WTC11 (cell line): ENCODE data around the gene LRRK2. TPM values are rescaled to one million over a fixed set of nuclear protein-coding genes. Genes with fewer than 3 reads are reported as not detected.

Experiments used
- ATAC-seq: fragments of 200-7000 bp; cut with Tn5 transposase; 2 replicates; pipeline ENCODE4 v1.10.0; 2021; ENCODE audit warnings: mild to moderate bottlenecking, moderate library complexity
- CTCF ChIA-PET: fragments of 300-600 bp; sonication (Branson Sonifier 250); formaldehyde crosslinking; loops from one replicate; lab custom pipeline; 2021; ENCODE audit warnings: antibody characterized with exemption; lab: Charles Lee
- POLR2A ChIA-PET: fragments of 350-600 bp; sonication (Branson Sonifier 250); formaldehyde crosslinking; loops from one replicate; lab custom pipeline; 2021; ENCODE audit warnings: antibody characterized with exemption; lab: Charles Lee
- DNase-seq: peaks from one replicate; pipeline ENCODE4 v3.0.0; 2021; ENCODE audit warnings: low spot score
- H3K27ac Mint-ChIP-seq: 2 replicates; pipeline ENCODE4 v1.8.0; 2021; ENCODE audit warnings: mixed read lengths
- H3K27me3 Mint-ChIP-seq: 2 replicates; pipeline ENCODE4 v1.8.0; 2021; ENCODE audit warnings: low read depth, mild to moderate bottlenecking, moderate library complexity, mixed read lengths
- H3K36me3 Mint-ChIP-seq: 2 replicates; pipeline ENCODE4 v1.8.0; 2021; ENCODE audit warnings: mixed read lengths
- H3K4me1 Mint-ChIP-seq: 2 replicates; pipeline ENCODE4 v1.8.0; 2022; ENCODE audit warnings: mixed read lengths
- H3K4me3 Mint-ChIP-seq: 2 replicates; pipeline ENCODE4 v1.8.0; 2021; ENCODE audit warnings: mild to moderate bottlenecking, moderate library complexity, mixed read lengths
- H3K9me3 Mint-ChIP-seq: 2 replicates; pipeline ENCODE4 v1.8.0; 2021; ENCODE audit warnings: mixed read lengths
- CBFB ChIP-seq: sonication (generic); formaldehyde crosslinking; IDR thresholded peaks from 2 replicates; pipeline ENCODE4 v1.8.1; 2022; ENCODE audit warnings: mild to moderate bottlenecking, low read depth, missing genetic modification reagents
- ELF4 ChIP-seq: sonication (generic); formaldehyde crosslinking; IDR thresholded peaks from 2 replicates; pipeline ENCODE4 v1.8.1; 2022; ENCODE audit warnings: low read depth, mild to moderate bottlenecking, moderate library complexity, missing genetic modification reagents
- ERG ChIP-seq: fragments of 250-450 bp; sonication (Bioruptor Pico); IDR thresholded peaks from 2 replicates; pipeline ENCODE4 v1.8.0; 2021; ENCODE audit warnings: mild to moderate bottlenecking
- FOXK1 ChIP-seq: sonication (generic); formaldehyde crosslinking; IDR thresholded peaks from 2 replicates; pipeline ENCODE4 v1.8.0; 2022; ENCODE audit warnings: mild to moderate bottlenecking, moderate library complexity, missing genetic modification reagents
- IRF2 ChIP-seq: sonication (generic); formaldehyde crosslinking; IDR thresholded peaks from 2 replicates; pipeline ENCODE4 v1.8.0; 2022; ENCODE audit warnings: low read depth, missing genetic modification reagents, borderline replicate concordance
- MAX ChIP-seq: sonication (generic); formaldehyde crosslinking; IDR thresholded peaks from 2 replicates; pipeline ENCODE4 v1.8.0; 2022; ENCODE audit warnings: mild to moderate bottlenecking, missing genetic modification reagents
- NFE2L1 ChIP-seq: sonication (generic); formaldehyde crosslinking; IDR thresholded peaks from 2 replicates; pipeline ENCODE4 v1.8.1; 2023; ENCODE audit warnings: missing genetic modification reagents
- SMAD3 ChIP-seq: sonication (generic); formaldehyde crosslinking; IDR thresholded peaks from 2 replicates; pipeline ENCODE4 v1.8.0; 2022; ENCODE audit warnings: missing genetic modification reagents, mild to moderate bottlenecking, borderline replicate concordance
- SOX15 ChIP-seq: fragments of 250-450 bp; sonication (Bioruptor Pico); IDR thresholded peaks from 2 replicates; pipeline ENCODE4 v1.9.0; 2021; ENCODE audit warnings: mild to moderate bottlenecking
- SP1 ChIP-seq: sonication (generic); formaldehyde crosslinking; conservative IDR thresholded peaks from 2 replicates; pipeline ENCODE4 v1.8.1; 2022; ENCODE audit warnings: missing genetic modification reagents
- TP53 ChIP-seq: sonication (generic); formaldehyde crosslinking; IDR thresholded peaks from 2 replicates; pipeline ENCODE4 v1.8.1; 2023; ENCODE audit warnings: mild to moderate bottlenecking, missing genetic modification reagents
- ZNF263 ChIP-seq: sonication (generic); formaldehyde crosslinking; IDR thresholded peaks from 2 replicates; pipeline ENCODE4 v1.8.1; 2022; ENCODE audit warnings: low read depth, mild to moderate bottlenecking, moderate library complexity, missing genetic modification reagents
- ZNF425 ChIP-seq: fragments of 250-450 bp; sonication (Bioruptor Pico); conservative IDR thresholded peaks from 2 replicates; pipeline ENCODE4 v1.9.0; 2021; ENCODE audit warnings: mild to moderate bottlenecking
- ZNF671 ChIP-seq: fragments of 250-450 bp; sonication (Bioruptor Pico); IDR thresholded peaks from 2 replicates; pipeline ENCODE4 v1.8.0; 2021; ENCODE audit warnings: mild to moderate bottlenecking
- ZSCAN18 ChIP-seq: fragments of 250-450 bp; sonication (Bioruptor Pico); IDR thresholded peaks from 2 replicates; pipeline ENCODE4 v2.1.2; 2022; ENCODE audit warnings: mild to moderate bottlenecking, moderate library complexity
- total RNA-seq: library from RNA; stranded (reverse); gene quantifications from 3 replicates; pipeline ENCODE4 v1.2.3, GENCODE V29; 2021
- TF ChIP-seq, protein P1 (sequence below): fragments of 250-450 bp; sonication (Bioruptor Pico); IDR thresholded peaks from 2 replicates; pipeline ENCODE4 v1.9.0; 2021; ENCODE audit warnings: moderate library complexity, mild to moderate bottlenecking, inconsistent platforms, borderline replicate concordance
- TF ChIP-seq, protein P2 (sequence below): sonication (generic); formaldehyde crosslinking; IDR thresholded peaks from 2 replicates; pipeline ENCODE4 v1.8.0; 2022; ENCODE audit warnings: mild to moderate bottlenecking, missing genetic modification reagents
- TF ChIP-seq, protein P3 (sequence below): sonication (generic); formaldehyde crosslinking; IDR thresholded peaks from 2 replicates; pipeline ENCODE4 v1.8.1; 2022; ENCODE audit warnings: mild to moderate bottlenecking, moderate library complexity, missing genetic modification reagents
- TF ChIP-seq, protein P4 (sequence below): sonication (generic); formaldehyde crosslinking; IDR thresholded peaks from 2 replicates; pipeline ENCODE4 v1.8.1; 2023; ENCODE audit warnings: mild to moderate bottlenecking, missing genetic modification reagents
- TF ChIP-seq, protein P5 (sequence below): sonication (generic); formaldehyde crosslinking; IDR thresholded peaks from 2 replicates; pipeline ENCODE4 v1.8.1; 2023; ENCODE audit warnings: mild to moderate bottlenecking, moderate library complexity, missing genetic modification reagents
- TF ChIP-seq, protein P6 (sequence below): fragments of 250-450 bp; sonication (Bioruptor Pico); IDR thresholded peaks from 2 replicates; pipeline ENCODE4 v1.9.0; 2021; ENCODE audit warnings: mild to moderate bottlenecking

The LRRK2 gene
- total RNA-seq, 1 experiment from 2014 or later: 0.46 TPM

DNA sequence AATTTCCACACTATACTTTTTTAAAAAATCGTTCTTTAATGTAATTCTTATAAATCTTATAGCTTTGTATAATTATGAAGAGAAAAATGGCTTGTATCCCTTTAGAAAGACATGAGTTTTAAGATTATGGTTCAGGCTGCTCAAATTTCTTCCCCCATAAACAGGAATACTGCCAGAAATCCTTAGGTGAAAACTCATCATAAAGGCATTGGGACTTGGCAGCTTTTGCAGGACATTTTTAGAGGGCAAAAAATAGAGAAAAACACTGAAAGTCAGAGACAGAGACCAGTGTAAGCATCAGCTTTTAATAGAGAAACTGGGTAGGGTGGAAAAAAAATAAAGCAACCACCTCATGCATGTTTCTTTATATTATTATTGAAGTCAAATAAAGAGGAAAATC is 29.1 kb downstream of the LRRK2 start:
- Mint-ChIP-seq H3K4me1 (peaks cover 10% of the 10 kb centered on the region), H3K36me3 (no peaks in the 10 kb centered on the region)
- TF ChIP-seq ZNF671 (CRISPR knock-in tag): no peak
- TF ChIP-seq ERG (CRISPR knock-in tag): no peak
- TF ChIP-seq, protein P1, sequence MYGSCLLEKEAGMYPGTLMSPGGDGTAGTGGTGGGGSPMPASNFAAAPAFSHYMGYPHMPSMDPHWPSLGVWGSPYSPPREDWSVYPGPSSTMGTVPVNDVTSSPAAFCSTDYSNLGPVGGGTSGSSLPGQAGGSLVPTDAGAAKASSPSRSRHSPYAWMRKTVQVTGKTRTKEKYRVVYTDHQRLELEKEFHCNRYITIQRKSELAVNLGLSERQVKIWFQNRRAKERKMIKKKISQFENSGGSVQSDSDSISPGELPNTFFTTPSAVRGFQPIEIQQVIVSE: no peak
- TF ChIP-seq ZNF263 (CRISPR knock-in tag): no peak
- no peak for TF ChIP-seq FOXK1 (CRISPR knock-in tag)
- TF ChIP-seq IRF2: no peak
- no peak for TF ChIP-seq SP1
- TF ChIP-seq, protein P2, sequence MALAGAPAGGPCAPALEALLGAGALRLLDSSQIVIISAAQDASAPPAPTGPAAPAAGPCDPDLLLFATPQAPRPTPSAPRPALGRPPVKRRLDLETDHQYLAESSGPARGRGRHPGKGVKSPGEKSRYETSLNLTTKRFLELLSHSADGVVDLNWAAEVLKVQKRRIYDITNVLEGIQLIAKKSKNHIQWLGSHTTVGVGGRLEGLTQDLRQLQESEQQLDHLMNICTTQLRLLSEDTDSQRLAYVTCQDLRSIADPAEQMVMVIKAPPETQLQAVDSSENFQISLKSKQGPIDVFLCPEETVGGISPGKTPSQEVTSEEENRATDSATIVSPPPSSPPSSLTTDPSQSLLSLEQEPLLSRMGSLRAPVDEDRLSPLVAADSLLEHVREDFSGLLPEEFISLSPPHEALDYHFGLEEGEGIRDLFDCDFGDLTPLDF (CRISPR knock-in tag): no peak
- TF ChIP-seq SOX15 (CRISPR knock-in tag): no peak
- no peak for TF ChIP-seq ZSCAN18
- TF ChIP-seq, protein P3, sequence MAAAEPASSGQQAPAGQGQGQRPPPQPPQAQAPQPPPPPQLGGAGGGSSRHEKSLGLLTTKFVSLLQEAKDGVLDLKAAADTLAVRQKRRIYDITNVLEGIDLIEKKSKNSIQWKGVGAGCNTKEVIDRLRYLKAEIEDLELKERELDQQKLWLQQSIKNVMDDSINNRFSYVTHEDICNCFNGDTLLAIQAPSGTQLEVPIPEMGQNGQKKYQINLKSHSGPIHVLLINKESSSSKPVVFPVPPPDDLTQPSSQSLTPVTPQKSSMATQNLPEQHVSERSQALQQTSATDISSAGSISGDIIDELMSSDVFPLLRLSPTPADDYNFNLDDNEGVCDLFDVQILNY (CRISPR knock-in tag): no peak
- TF ChIP-seq MAX (CRISPR knock-in tag): no peak
- TF ChIP-seq SMAD3 (CRISPR knock-in tag): no peak
- no peak for TF ChIP-seq TP53
- TF ChIP-seq, protein P4, sequence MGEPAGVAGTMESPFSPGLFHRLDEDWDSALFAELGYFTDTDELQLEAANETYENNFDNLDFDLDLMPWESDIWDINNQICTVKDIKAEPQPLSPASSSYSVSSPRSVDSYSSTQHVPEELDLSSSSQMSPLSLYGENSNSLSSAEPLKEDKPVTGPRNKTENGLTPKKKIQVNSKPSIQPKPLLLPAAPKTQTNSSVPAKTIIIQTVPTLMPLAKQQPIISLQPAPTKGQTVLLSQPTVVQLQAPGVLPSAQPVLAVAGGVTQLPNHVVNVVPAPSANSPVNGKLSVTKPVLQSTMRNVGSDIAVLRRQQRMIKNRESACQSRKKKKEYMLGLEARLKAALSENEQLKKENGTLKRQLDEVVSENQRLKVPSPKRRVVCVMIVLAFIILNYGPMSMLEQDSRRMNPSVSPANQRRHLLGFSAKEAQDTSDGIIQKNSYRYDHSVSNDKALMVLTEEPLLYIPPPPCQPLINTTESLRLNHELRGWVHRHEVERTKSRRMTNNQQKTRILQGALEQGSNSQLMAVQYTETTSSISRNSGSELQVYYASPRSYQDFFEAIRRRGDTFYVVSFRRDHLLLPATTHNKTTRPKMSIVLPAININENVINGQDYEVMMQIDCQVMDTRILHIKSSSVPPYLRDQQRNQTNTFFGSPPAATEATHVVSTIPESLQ (CRISPR knock-in tag): no peak
- TF ChIP-seq, all 79 proteins: peak for 0
- Mint-ChIP-seq H3K27me3 (no peaks in the 10 kb centered on the region; the same call in 1 of the 2 replicates), H3K9me3 (peaks cover 4% of the 10 kb centered on the region), H3K4me3 (no peak overlapping the region), H3K27ac (no peak overlapping the region)
- DNase-seq (no peak), ATAC-seq (no peak)
- CTCF ChIA-PET: no interaction called here
- POLR2A ChIA-PET: no interaction called here

DNA sequence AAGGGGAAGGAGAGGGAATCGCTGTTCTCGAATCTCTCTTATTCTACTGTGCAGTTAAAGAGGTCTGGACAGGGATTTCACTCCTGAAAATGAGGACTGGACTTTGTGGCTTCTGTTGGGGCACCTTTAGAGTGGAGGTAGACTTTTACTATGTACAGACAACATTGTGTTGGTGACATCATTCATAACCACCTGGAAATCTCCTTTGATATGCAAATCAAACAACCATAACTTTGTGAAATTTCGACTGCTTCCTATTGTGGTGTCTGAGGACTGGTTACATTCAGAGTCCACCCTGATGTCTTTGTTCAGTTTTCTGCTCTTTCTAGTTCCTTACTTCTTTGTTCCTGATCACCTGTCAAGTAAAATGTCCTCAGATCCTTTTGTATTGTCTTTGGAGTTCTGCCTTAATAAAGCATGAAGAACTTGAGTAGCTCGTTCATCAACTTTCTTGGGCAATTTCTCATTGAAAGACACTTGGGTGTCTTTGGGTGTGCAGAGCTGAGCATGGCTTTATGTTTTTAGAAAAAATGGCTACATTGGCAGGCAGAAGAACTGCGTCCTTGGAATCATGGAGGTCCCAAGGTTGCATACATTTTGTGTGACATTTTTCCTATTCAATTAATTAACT is 29.8 kb downstream of the LRRK2 start:
- ChIA-PET CTCF (no interaction called here), POLR2A (no interaction called here)
- Mint-ChIP-seq H3K4me1 (peaks cover 10% of the 10 kb centered on the region), H3K36me3 (no peaks in the 10 kb centered on the region), H3K27ac (no peak overlapping the region), H3K4me3 (no peak overlapping the region), H3K27me3 (no peaks in the 10 kb centered on the region; the same call in 1 of the 2 replicates), H3K9me3 (peaks cover 4% of the 10 kb centered on the region)
- ATAC-seq: no peak
- DNase-seq: no peak
- TF ChIP-seq, protein P5, sequence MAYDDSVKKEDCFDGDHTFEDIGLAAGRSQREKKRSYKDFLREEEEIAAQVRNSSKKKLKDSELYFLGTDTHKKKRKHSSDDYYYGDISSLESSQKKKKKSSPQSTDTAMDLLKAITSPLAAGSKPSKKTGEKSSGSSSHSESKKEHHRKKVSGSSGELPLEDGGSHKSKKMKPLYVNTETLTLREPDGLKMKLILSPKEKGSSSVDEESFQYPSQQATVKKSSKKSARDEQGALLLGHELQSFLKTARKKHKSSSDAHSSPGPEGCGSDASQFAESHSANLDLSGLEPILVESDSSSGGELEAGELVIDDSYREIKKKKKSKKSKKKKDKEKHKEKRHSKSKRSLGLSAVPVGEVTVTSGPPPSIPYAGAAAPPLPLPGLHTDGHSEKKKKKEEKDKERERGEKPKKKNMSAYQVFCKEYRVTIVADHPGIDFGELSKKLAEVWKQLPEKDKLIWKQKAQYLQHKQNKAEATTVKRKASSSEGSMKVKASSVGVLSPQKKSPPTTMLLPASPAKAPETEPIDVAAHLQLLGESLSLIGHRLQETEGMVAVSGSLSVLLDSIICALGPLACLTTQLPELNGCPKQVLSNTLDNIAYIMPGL (CRISPR knock-in tag): no peak
- no peak for TF ChIP-seq ZNF425 (CRISPR knock-in tag)
- TF ChIP-seq, protein P6, sequence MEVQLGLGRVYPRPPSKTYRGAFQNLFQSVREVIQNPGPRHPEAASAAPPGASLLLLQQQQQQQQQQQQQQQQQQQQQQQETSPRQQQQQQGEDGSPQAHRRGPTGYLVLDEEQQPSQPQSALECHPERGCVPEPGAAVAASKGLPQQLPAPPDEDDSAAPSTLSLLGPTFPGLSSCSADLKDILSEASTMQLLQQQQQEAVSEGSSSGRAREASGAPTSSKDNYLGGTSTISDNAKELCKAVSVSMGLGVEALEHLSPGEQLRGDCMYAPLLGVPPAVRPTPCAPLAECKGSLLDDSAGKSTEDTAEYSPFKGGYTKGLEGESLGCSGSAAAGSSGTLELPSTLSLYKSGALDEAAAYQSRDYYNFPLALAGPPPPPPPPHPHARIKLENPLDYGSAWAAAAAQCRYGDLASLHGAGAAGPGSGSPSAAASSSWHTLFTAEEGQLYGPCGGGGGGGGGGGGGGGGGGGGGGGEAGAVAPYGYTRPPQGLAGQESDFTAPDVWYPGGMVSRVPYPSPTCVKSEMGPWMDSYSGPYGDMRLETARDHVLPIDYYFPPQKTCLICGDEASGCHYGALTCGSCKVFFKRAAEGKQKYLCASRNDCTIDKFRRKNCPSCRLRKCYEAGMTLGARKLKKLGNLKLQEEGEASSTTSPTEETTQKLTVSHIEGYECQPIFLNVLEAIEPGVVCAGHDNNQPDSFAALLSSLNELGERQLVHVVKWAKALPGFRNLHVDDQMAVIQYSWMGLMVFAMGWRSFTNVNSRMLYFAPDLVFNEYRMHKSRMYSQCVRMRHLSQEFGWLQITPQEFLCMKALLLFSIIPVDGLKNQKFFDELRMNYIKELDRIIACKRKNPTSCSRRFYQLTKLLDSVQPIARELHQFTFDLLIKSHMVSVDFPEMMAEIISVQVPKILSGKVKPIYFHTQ (CRISPR knock-in tag): no peak
- TF ChIP-seq CBFB (CRISPR knock-in tag): no peak
- TF ChIP-seq NFE2L1 (CRISPR knock-in tag): no peak
- TF ChIP-seq ELF4 (CRISPR knock-in tag): no peak
